Tibial artery (tissue), 4 donors: ENCODE results near the gene THSD4.
A peak's percentile ranks its signal among the peaks of the same experiment; 100 is the strongest.
"Not testable (repeated sequence)": the region's sequence is repeated elsewhere in the genome, so short reads cannot be mapped to it uniquely, and the experiment has no call there.

ENCODE experiments used
- DNase-seq, 2 donors: peaks; one replicate each; pipeline ENCODE4 v3.0.0-alpha.2; 2019
- H3K27ac ChIP-seq, 2 donors: fragments of 200-600 bp; sonication (generic) in 1 of 2; 1 replicate in 1 of 2; 2 replicates in 1 of 2; pipeline ENCODE4 v1.5.1; 2018 to 2019; ENCODE audit warnings: mild to moderate bottlenecking in 1 of 2
- H3K27me3 ChIP-seq, 2 donors: fragments of 200-600 bp; sonication (generic) in 1 of 2; one replicate each; pipeline versions ENCODE4 v1.5.1 to v1.6.0; 2016 to 2019
- H3K36me3 ChIP-seq, 3 donors: fragments of 200-600 bp; sonication (generic) in 2 of 3; one replicate each; pipeline ENCODE4 v1.5.1; 2016 to 2019; ENCODE audit warnings: mild to moderate bottlenecking in 2 of 3
- H3K4me1 ChIP-seq, 4 donors: fragments of 200-600 bp; sonication (generic) in 2 of 4; 1 replicate in 3 of 4; 2 replicates in 1 of 4; pipeline ENCODE4 v1.5.1; 2016 to 2019
- H3K4me3 ChIP-seq, 2 donors: fragments of 200-600 bp; sonication (generic) in 1 of 2; 1 replicate in 1 of 2; 2 replicates in 1 of 2; pipeline ENCODE4 v1.5.1; 2018 to 2019; ENCODE audit warnings: mild to moderate bottlenecking in 2 of 2
- H3K9me3 ChIP-seq, 3 donors: fragments of 200-600 bp; sonication (generic) in 1 of 3; one replicate each; pipeline ENCODE4 v1.5.1; 2016 to 2019
- CTCF ChIP-seq, 2 experiments: fragments of 200-600 bp in 1 of 2; fragments of 450-650 bp in 1 of 2; IDR thresholded peaks; one replicate each; pipeline ENCODE4 v1.5.1; 2017 to 2019; ENCODE audit warnings: antibody characterized with exemption in 2 of 2, mild to moderate bottlenecking in 1 of 2, moderate library complexity in 1 of 2
- intact Hi-C: fragments of 100-400 bp; cut with DNase I; formaldehyde crosslinking; loops from one replicate; pipeline ENCODE4 v1.15.0; 2023; ENCODE audit warnings: low total_unique reads

Gene THSD4

DNA sequence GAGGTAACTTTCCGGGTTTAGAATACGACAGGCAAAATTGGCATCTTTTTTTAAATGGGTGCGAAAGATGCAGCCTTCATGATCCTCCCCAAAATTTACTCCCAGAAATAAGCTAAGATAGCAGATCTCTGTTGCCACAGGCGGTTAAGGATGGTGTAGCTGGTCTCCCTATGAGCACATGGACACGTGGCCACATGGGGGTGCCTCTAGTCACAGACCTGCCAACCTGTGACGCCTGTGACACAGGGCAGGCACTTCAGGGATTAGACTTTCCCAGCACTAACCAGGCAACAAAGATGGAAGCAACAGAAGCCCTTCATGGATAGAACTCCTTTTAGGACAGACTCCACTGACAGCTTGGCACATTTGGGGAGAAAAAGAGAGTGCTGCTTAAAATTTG, 320.3 kb downstream of the THSD4 start:
- no peaks in the 10 kb centered on the region for H3K27me3 ChIP-seq
- H3K36me3 ChIP-seq = no peaks in the 10 kb centered on the region
- no peaks in the 10 kb centered on the region for H3K9me3 ChIP-seq
- intact Hi-C loops = loop anchor here (2.0 kb wide), 1 partner anchor 319 kb away; no protein-coding TSS in a partner anchor
- H3K27ac ChIP-seq = peak overlapping the region; percentile 47 to 48
- TF ChIP-seq CTCF (IDR thresholded peaks at IDR 0.05) = no peak
- peaks cover 0 to 22% (median 1%) of the 10 kb centered on the region in 4 donors for H3K4me1 ChIP-seq
- no peak for DNase-seq
- H3K4me3 ChIP-seq = no peak overlapping the region

GRCh38 chr15:71436854-71437253, 321.6 kb downstream of the THSD4 start:
- Histone ChIP-seq H3K9me3 (no peaks in the 10 kb centered on the region), H3K27ac (no peak overlapping the region), H3K4me3 (no peak overlapping the region), H3K4me1 (peaks cover 0 to 17% (median 1%) of the 10 kb centered on the region in 4 donors), H3K27me3 (no peaks in the 10 kb centered on the region), H3K36me3 (no peaks in the 10 kb centered on the region)
- DNase-seq = no peak
- intact Hi-C loops = no loop called here
- no peak for TF ChIP-seq CTCF (IDR thresholded peaks at IDR 0.05)

DNA sequence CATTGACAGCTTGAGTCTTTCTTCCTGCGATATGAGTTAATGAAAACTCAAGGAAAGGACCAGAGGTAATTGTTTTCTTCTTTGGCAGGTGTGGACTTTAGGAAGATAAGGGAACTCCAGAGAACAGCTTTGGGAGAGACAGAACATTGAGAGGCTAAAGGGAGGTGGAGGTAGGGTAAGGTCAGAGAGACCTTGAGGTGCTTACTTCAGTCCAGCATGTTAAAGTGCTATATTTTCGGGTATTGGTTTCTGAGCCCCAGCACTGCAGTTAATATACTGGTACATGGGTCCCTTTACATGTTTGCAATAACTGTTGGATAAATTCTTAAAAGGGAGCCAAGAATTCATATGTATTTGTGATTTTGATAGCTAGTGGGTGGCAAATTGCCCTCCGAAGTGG, 322.1 kb downstream of the THSD4 start:
- H3K27me3 ChIP-seq = no peaks in the 10 kb centered on the region
- H3K4me1 ChIP-seq = peaks cover 0 to 13% (median 1%) of the 10 kb centered on the region in 4 donors
- no peak overlapping the region for H3K4me3 ChIP-seq
- H3K36me3 ChIP-seq = no peaks in the 10 kb centered on the region
- TF ChIP-seq CTCF (IDR thresholded peaks at IDR 0.05) = no peak
- no peak overlapping the region for H3K27ac ChIP-seq
- intact Hi-C loops = no loop called here
- DNase-seq = no peak
- no peaks in the 10 kb centered on the region for H3K9me3 ChIP-seq

DNA sequence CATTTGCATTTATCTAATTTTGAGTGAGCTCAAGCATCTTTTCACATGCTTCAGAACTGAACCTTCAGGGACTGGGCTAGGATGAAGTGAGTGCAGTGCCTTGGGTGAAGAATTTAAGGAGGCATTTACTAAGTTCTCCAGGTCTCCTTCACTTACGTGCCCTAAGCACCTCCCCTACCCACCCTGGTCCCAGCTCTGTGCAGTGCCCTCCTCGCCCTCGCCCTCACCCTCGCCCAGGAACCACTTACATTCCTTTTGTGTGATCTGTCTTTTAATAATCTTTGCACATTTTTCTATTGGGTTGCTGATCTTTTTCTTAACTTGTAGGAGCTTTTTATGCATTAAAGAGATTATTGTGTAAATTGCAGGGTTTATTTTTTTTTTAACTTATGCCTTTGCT, 322.6 kb downstream of the THSD4 start:
- Histone ChIP-seq H3K27ac (no peak overlapping the region), H3K36me3 (no peaks in the 10 kb centered on the region), H3K27me3 (no peaks in the 10 kb centered on the region), H3K4me3 (no peak overlapping the region), H3K4me1 (peaks cover 0 to 11% (median 1%) of the 10 kb centered on the region in 4 donors), H3K9me3 (no peaks in the 10 kb centered on the region)
- no peak for DNase-seq
- intact Hi-C loops = no loop called here
- no peak for TF ChIP-seq CTCF (IDR thresholded peaks at IDR 0.05)

GRCh38 chr15:71439478-71439877, 324.2 kb downstream of the THSD4 start:
- H3K27ac ChIP-seq, H3K9me3 ChIP-seq, H3K27me3 ChIP-seq, H3K4me3 ChIP-seq, DNase-seq, H3K36me3 ChIP-seq, intact Hi-C loops: not testable (repeated sequence)
- H3K4me1 ChIP-seq = peaks cover 0 to 25% (median 1%) of the 10 kb centered on the region in 4 donors

- Histone ChIP-seq H3K4me1 (peaks cover 0 to 20% (median under 1%) of the 10 kb centered on the region in 4 donors), H3K27me3 (no peaks in the 10 kb centered on the region), H3K9me3 (no peaks in the 10 kb centered on the region), H3K36me3 (no peaks in the 10 kb centered on the region), H3K27ac (no peak overlapping the region), H3K4me3 (no peak overlapping the region)
- intact Hi-C loops = loop anchor here (5.0 to 10.0 kb wide), 3 partner anchors 53 to 426 kb away; no protein-coding TSS in a partner anchor
- peak; percentile 57 to 86 for TF ChIP-seq CTCF (IDR thresholded peaks at IDR 0.05)
- DNase-seq = no peak
Observed at GRCh38 chr15:71440489-71441110, 325.3 kb downstream of the THSD4 start.
